ENCODE results near the gene CRYL1.
"Not testable (repeated sequence)": the region's sequence is repeated elsewhere in the genome, so short reads cannot be mapped to it uniquely, and the experiment has no call there.

CRYL1 gene

GRCh38 chr13:20461481-20461859 is 64.2 kb downstream of the CRYL1 start:
- peak in 1 of 2 donors; percentile 20 for DNase-seq (ENCODE audit: extremely low read depth in 1 of 2, low read depth in 1 of 2)

GRCh38 chr13:20460761-20461160 is 64.9 kb downstream of the CRYL1 start:
- DNase-seq (ENCODE audit: extremely low read depth in 1 of 2, low read depth in 1 of 2) = no peak

DNA sequence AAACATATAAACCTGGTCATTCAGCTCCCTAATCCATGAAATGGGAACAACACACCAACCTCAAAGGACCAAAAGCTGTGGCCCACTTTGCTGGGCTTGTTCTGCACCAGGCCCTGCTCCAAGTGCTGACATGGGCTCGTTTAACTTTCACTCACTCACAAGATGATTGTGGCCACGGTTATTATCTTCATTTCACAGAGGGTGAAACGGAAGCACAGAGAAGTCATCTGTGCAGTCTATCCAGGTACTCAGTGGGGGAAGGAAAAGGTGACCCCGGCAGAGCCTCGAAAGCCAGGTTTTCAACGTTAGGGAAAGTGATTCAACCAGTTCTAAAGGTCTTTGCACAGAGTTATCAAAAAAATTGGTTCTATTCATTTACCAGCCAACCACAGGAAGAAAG is 68.0 kb downstream of the CRYL1 start:
- DNase-seq (ENCODE audit: extremely low read depth in 1 of 2, low read depth in 1 of 2) = no peak

DNA sequence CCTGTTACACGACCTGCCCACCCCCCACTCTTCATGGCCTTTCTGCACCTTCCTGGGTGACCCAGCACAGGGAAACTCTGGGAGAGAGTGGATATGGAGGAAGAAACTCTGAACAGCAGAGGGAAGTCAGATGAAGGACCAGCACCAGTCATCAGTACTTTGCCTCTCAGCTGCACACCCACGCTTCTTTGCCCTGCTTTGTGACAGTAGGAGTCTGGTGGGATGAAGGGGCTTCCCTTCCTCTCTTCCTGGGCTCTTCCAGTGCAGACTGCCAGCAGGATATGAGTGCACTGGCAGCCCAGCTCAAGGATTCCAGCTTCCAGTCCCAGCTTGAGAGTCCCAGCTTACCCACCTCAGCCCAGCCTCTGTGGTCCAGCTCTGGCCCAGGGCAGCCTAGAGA is 68.9 kb downstream of the CRYL1 start:
- DNase-seq (ENCODE audit: extremely low read depth in 1 of 2, low read depth in 1 of 2) = no peak

DNA sequence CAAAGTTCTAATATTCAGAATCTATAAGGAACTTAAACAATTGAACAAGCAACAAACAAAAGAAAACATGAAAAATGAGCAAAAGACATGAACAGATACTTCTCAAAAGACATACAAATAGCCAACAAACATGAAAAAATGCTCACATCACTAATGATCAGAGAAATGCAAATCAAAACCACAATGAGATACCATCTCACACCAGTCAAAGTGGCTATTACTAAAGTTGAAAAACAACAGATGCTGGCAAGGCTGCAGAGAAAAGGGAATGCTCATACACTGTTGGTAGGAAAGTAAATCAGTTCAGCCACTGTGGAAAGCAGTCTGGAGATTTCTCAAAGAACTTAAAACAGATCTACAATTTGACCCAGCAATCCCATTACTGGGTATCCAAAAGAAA is 74.3 kb downstream of the CRYL1 start:
- no peak for DNase-seq (ENCODE audit: extremely low read depth in 1 of 2, low read depth in 1 of 2)

GRCh38 chr13:20448470-20448869 is 77.2 kb downstream of the CRYL1 start:
- DNase-seq (ENCODE audit: extremely low read depth in 1 of 2, low read depth in 1 of 2) = no peak

GRCh38 chr13:20446900-20447299 is 78.8 kb downstream of the CRYL1 start:
- no peak for DNase-seq (ENCODE audit: extremely low read depth in 1 of 2, low read depth in 1 of 2)

DNA sequence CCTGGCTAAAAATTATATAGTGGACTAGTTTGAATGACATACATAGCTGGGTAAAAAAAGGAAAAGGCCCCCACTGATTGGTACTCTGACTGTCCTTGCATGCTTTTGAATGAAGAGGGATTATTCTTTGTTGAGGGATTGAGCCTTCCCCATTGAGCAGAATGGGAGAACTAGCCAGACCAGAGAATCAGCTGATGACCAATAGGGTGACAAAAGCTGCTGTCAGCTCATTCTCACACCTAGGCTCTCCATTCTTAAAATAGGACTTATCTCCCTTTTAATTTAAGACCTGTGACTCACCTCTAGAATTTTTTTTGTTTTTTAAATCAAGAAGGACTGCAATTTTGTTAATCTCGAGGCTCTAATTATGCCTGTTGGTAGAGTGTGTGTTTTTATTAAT is 79.3 kb downstream of the CRYL1 start:
- DNase-seq (ENCODE audit: extremely low read depth in 1 of 2, low read depth in 1 of 2) = no peak

DNA sequence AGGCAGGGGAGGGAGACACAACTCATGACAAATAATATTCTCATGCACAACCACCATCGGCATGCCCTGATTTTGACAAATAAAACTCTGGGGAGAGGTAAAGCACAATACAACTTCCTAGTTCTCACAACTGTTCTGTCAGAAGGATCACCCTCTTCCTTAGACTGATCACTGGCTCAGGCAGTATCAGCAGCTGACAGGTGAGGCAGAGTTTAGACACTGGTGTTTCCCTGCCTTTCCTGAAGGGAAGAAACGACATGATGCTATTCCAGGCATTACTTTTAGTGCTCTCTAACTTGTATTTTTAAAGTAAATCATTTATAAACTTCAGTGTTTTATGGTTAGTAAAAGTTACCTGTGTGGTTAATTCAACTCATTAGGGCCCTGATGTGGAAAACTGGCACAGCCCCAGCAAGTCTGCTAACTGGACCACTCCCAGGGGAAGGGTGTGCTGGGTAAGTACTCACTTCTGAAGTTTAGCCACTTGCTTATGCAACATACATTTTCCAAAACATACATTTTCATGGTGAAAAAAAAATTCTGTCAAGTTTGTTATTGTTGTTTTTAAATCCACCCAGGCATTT is 82.8 kb downstream of the CRYL1 start:
- DNase-seq (ENCODE audit: extremely low read depth in 1 of 2, low read depth in 1 of 2) = no peak

GRCh38 chr13:20442375-20442774 is 83.3 kb downstream of the CRYL1 start:
- no peak for DNase-seq (ENCODE audit: extremely low read depth in 1 of 2, low read depth in 1 of 2)

DNA sequence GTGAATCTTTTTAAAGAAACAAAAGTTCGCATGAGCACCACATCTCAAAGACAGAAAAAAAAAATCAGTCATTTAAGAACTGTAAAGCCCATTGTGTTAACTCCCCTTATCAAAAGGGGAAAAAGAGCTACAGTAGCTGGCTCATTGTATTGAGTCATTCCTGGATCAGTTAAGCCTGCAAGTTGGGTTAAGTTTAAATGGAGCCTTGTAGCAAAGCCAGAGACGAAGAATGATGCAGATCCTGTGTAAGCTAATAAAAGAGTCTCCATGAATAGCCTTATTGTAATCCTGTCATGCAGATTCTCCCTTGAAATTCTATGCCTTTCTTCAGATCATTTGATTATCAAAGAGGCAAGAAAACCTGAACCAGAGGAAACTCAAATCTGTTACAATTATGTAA is 83.8 kb downstream of the CRYL1 start:
- DNase-seq (ENCODE audit: extremely low read depth in 1 of 2, low read depth in 1 of 2) = no peak

GRCh38 chr13:20441056-20441455 is 84.6 kb downstream of the CRYL1 start:
- no peak for DNase-seq (ENCODE audit: extremely low read depth in 1 of 2, low read depth in 1 of 2)

GRCh38 chr13:20439261-20439660 is 86.4 kb downstream of the CRYL1 start:
- no peak for DNase-seq (ENCODE audit: extremely low read depth in 1 of 2, low read depth in 1 of 2)

- DNase-seq (ENCODE audit: extremely low read depth in 1 of 2, low read depth in 1 of 2) = no peak
Measured at GRCh38 chr13:20438801-20439200, 86.9 kb downstream of the CRYL1 start.

GRCh38 chr13:20436505-20436904 is 89.2 kb downstream of the CRYL1 start:
- DNase-seq (ENCODE audit: extremely low read depth in 1 of 2, low read depth in 1 of 2) = no peak

DNA sequence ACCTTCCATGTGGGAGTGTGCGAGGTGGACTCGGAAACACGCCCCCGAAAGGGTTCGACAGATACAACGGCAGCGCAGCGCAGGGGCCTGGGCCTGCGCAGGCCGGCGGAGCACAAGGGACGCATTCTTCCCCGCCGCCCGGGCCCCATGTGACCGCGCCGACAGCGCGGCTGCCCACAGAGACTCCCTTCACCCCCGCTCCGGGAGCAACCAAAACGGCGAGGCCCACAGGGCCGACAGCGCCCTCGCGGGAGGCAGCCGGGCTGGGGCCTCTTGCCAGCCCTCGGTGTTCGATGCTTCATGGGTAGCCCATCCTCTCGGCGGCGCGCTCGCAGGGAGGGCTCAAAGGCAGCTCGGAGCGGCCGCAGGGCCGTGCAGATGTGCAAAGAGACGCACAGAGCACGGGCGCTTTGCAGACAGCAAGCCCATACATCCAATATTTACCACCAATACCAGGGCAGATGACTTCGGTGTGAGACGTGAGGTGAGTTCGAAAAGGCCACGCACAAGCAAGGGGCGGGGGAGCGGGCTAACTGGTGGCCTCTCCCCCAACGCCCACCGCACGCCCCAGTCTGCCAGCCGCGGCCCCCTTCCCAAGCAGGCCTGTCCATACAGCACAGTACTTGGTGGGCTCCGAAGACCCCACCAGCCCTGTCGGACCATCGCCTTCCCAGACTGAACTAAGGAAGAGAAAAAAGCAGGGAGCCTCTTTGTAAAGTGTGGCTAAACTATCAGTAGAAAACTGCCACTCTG is 89.9 kb downstream of the CRYL1 start:
- DNase-seq (ENCODE audit: extremely low read depth in 1 of 2, low read depth in 1 of 2) = no peak

DNA sequence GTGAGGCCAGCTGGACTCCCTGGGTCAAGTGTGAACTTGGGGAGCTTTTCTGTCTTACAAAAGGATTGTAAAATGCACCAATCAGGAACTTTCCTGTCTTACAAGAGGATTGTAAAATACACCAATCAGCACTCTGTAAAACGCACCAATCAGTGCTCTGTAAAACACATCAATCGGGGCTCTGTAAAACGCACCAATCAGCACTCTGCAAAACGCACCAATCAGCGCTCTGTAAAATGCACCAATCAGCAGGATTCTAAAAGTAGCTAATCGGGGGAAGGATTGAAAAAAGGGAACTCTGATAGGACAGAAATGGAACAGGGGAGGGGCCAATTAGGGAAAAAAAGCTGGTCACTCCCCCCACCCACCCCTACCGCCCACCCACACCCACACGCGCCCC is 91.4 kb downstream of the CRYL1 start:
- not testable (repeated sequence) for DNase-seq (ENCODE audit: extremely low read depth in 1 of 2, low read depth in 1 of 2)

GRCh38 chr13:20431687-20432384 is 93.8 kb downstream of the CRYL1 start:
- DNase-seq (ENCODE audit: extremely low read depth in 1 of 2, low read depth in 1 of 2) = no peak

GRCh38 chr13:20431080-20431479 is 94.6 kb downstream of the CRYL1 start:
- no peak for DNase-seq (ENCODE audit: extremely low read depth in 1 of 2, low read depth in 1 of 2)

DNA sequence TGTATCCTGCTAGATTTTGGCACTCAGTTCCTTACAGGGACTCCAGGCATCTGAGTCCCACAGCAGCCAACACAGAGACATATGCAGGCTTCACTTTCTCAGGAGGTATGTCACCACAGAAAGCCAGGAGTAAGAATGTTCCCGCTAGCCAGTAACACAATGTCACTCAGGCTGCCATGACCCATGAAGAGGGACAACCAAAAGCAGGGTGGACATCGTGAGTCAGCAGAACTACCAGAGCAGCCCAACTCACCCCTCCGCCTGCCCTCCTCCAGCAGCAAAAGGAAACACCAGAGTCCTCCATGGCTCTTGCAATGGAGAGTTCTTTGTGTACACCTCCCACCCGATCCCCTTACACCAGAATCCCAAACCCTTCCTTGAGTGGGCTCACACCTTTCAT is 95.4 kb downstream of the CRYL1 start:
- no peak for DNase-seq (ENCODE audit: extremely low read depth in 1 of 2, low read depth in 1 of 2)

DNA sequence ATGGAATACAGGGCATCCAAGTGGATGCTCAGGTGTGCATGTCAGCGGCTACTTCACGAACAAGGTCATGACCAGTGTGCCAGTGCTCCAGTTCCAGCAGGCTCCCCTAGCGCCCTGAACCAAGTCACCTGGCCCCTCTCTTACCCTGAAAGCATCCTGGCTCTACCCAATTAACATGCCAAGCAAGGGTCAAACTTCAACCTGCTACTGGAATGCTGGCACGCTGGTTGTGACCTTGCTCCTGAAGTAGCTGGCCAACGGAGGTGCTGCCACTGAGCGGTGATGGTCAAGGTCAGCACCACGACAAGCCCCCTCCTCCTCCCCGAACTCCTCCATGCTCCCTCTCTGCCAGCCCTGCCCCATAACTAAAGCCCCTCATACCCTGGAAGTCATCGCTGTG is 96.0 kb downstream of the CRYL1 start:
- DNase-seq (ENCODE audit: extremely low read depth in 1 of 2, low read depth in 1 of 2) = no peak
